Caco-2 (cell line): Measurements from ENCODE around the gene SSX5. TPM values are rescaled to one million over a fixed set of nuclear protein-coding genes. Genes with fewer than 3 reads are reported as not detected.
"Not testable (repeated sequence)": the region's sequence is repeated elsewhere in the genome, so short reads cannot be mapped to it uniquely, and the experiment has no call there.

Experiments
- BruUV-seq: library from RNA; stranded (reverse); fragments of 400-500 nt; replicated peaks from 2 replicates; lab custom pipeline; 2021; lab: Mats Ljungman, UMichigan
- CTCF ChIA-PET: fragments of 300-600 bp; sonication (Branson Sonifier 250); formaldehyde crosslinking; loops from one replicate; lab custom pipeline; 2022; ENCODE audit warnings: antibody characterized with exemption; lab: Charles Lee
- POLR2A ChIA-PET: fragments of 300-600 bp; sonication (Branson Sonifier 250); formaldehyde crosslinking; loops from one replicate; lab custom pipeline; 2022; ENCODE audit warnings: antibody characterized with exemption; lab: Charles Lee
- DNase-seq, 2 experiments: peaks; one replicate each; pipeline versions ENCODE4 v3.0.0 to v3.0.0-alpha.2; 2020 to 2022
- H3K27me3 ChIP-seq: replicated peaks from 2 replicates; pipeline ENCODE4 v1.6.0; 2011; ENCODE audit warnings: low read length; ENCODE audit not compliant: control insufficient read depth, insufficient read depth
- H3K36me3 ChIP-seq: 2 replicates; pipeline ENCODE4 v1.5.1; 2011; ENCODE audit warnings: low read length; ENCODE audit not compliant: control insufficient read depth, insufficient read depth
- H3K4me1 ChIP-seq: fragments of 250-450 bp; sonication (Bioruptor Pico); 2 replicates; pipeline ENCODE4 v1.5.1; 2020; ENCODE audit warnings: mild to moderate bottlenecking
- H3K4me3 ChIP-seq: 2 replicates; pipeline ENCODE4 v1.5.1; 2011; ENCODE audit warnings: low read depth, mild to moderate bottlenecking, control low read depth, low read length
- H3K9me3 ChIP-seq: fragments of 250-450 bp; sonication (Bioruptor Pico); 2 replicates; pipeline ENCODE4 v1.5.1; 2020; ENCODE audit warnings: mild to moderate bottlenecking, moderate library complexity
- H3K27ac Mint-ChIP-seq: one replicate; pipeline ENCODE4 v1.8.0; 2022; ENCODE audit warnings: mixed read lengths; ENCODE audit not compliant: unreplicated experiment
- H3K27me3 Mint-ChIP-seq: one replicate; pipeline ENCODE4 v1.8.0; 2022; ENCODE audit warnings: mixed read lengths; ENCODE audit not compliant: insufficient read depth, unreplicated experiment
- H3K36me3 Mint-ChIP-seq: one replicate; pipeline ENCODE4 v1.8.0; 2022; ENCODE audit warnings: mild to moderate bottlenecking, mixed read lengths; ENCODE audit not compliant: insufficient read depth, unreplicated experiment
- H3K4me1 Mint-ChIP-seq: one replicate; pipeline ENCODE4 v1.8.0; 2022; ENCODE audit warnings: low read depth, mixed read lengths; ENCODE audit not compliant: unreplicated experiment
- H3K4me3 Mint-ChIP-seq: one replicate; pipeline ENCODE4 v1.8.0; 2022; ENCODE audit warnings: mild to moderate bottlenecking, moderate library complexity, mixed read lengths; ENCODE audit not compliant: unreplicated experiment
- H3K9me3 Mint-ChIP-seq: one replicate; pipeline ENCODE4 v1.8.0; 2022; ENCODE audit warnings: mixed read lengths; ENCODE audit not compliant: unreplicated experiment
- intact Hi-C: fragments of 100-400 bp; cut with micrococcal nuclease; formaldehyde crosslinking; loops from one replicate; pipeline ENCODE4 v1.10.0; 2022; ENCODE audit not compliant: unreplicated experiment
- total RNA-seq: library from RNA; stranded (reverse); gene quantifications from 2 replicates; pipeline ENCODE4 v1.2.3, GENCODE V29; 2022

SSX5 gene
- total RNA-seq, 1 experiment from 2014 or later: not detected

GRCh38 chrX:48139076-48139475 is 57.5 kb downstream of the SSX5 start:
- H3K9me3 ChIP-seq, H3K27me3 ChIP-seq, H3K4me1 Mint-ChIP-seq, H3K27ac Mint-ChIP-seq, H3K36me3 Mint-ChIP-seq, DNase-seq, H3K27me3 Mint-ChIP-seq, H3K4me1 ChIP-seq, intact Hi-C loops, POLR2A ChIA-PET, H3K9me3 Mint-ChIP-seq, BruUV-seq, CTCF ChIA-PET, H3K4me3 Mint-ChIP-seq, H3K4me3 ChIP-seq, H3K36me3 ChIP-seq: not testable (repeated sequence)

Other genes starting within 250 kb of the SSX5 start
- gene ZNF182, start 192.8 kb downstream of the SSX5 start, total RNA-seq: 3.9 and 4.5 TPM in 2 replicates
- not detected in 2 replicates for gene SPACA5, start 189.8 kb downstream of the SSX5 start, total RNA-seq
- 2.0 and 2.7 TPM in 2 replicates for gene ZNF630, start 125.2 kb downstream of the SSX5 start, total RNA-seq
- not detected in 2 replicates for gene SPACA5B, start 66.2 kb downstream of the SSX5 start, total RNA-seq
- not detected in 2 replicates for gene SSX1, start 58.6 kb upstream of the SSX5 start, total RNA-seq
- gene SSX3, start 159.9 kb upstream of the SSX5 start, total RNA-seq: not detected in 2 replicates
- gene SSX4, start 186.7 kb upstream of the SSX5 start, total RNA-seq: not detected in 2 replicates
- gene SSX4B, start 215.2 kb upstream of the SSX5 start, total RNA-seq: not detected in 2 replicates